NT2/D1 (cell line): ENCODE data around the gene GRB10.

Experiments
- DNase-seq: peaks from one replicate; pipeline ENCODE4 v3.0.0-alpha.2; 2011; ENCODE audit warnings: low read depth, low spot score
- H3K27me3 ChIP-seq: 2 replicates; pipeline ENCODE4 v1.6.0; 2011; ENCODE audit warnings: mild to moderate bottlenecking; ENCODE audit not compliant: insufficient read length, insufficient read depth
- H3K36me3 ChIP-seq: 2 replicates; pipeline ENCODE4 v1.6.1; 2011; ENCODE audit warnings: mild to moderate bottlenecking, low read length, mixed read lengths; ENCODE audit not compliant: insufficient read depth, insufficient read length
- H3K4me1 ChIP-seq: 2 replicates; pipeline ENCODE4 v1.5.1; 2011; ENCODE audit not compliant: insufficient read depth, insufficient read length
- H3K4me3 ChIP-seq: 2 replicates; pipeline ENCODE4 v1.5.1; 2011; ENCODE audit warnings: low read depth; ENCODE audit not compliant: insufficient read length
- H3K9ac ChIP-seq: 2 replicates; pipeline ENCODE4 v1.6.0; 2011; ENCODE audit warnings: low read depth; ENCODE audit not compliant: insufficient read length
- H3K9me3 ChIP-seq: 2 replicates; pipeline ENCODE4 v1.5.1; 2011; ENCODE audit warnings: mild to moderate bottlenecking, low read length; ENCODE audit not compliant: insufficient read depth
- SUZ12 ChIP-seq: IDR thresholded peaks from 2 replicates; pipeline ENCODE4 v1.6.1; 2011; ENCODE audit not compliant: insufficient read length, insufficient read depth; ENCODE audit errors: extremely low read depth
- YY1 ChIP-seq: IDR thresholded peaks from 2 replicates; pipeline ENCODE4 v1.6.1; 2011; ENCODE audit not compliant: insufficient read length, insufficient read depth
- ZNF274 ChIP-seq: IDR thresholded peaks from 2 replicates; pipeline ENCODE4 v1.6.1; 2011; ENCODE audit warnings: mild to moderate bottlenecking, low read depth, low read length

Gene GRB10

DNA sequence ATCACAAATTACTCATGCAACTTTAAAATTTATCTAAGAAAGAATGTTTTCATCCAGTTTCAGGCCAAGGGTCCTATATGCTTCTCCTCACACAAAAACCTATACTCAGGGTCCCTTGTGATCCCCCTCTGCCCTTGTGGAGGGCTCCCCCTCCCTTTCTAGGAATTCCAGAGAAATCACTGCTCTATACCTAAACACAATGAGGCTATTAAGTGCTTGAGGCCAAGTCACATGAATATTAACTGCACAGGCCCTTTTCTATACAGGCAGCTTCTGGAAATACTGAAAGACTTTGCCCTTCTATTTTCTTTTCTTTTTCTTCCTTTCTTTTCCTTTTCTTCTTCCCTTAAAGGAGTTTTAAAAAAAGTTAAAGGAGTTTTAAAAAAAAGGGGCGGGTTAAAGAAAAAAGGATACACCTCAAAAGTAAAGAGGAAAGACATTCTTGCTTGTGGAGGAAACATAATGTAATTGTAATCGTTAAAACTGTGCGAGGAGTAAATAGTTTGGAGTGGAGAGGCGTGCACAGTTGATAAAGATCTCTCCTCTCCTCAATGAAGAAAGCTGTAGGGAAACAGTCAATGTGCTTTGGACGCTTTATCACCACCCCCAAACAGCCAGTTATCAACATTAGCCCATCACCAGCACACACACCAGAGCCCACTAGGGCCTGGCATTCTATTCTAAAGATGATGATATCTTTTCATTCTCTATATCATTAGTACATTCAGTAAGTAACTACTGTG lies 16.4 kb downstream of the GRB10 start:
- TF ChIP-seq ZNF274 (no peak), YY1 (no peak), SUZ12 (no peak)
- no peak overlapping the region for H3K4me3 ChIP-seq
- peaks cover 8% of the 10 kb centered on the region for H3K4me1 ChIP-seq
- H3K9me3 ChIP-seq, result peaks cover 61% of the 10 kb centered on the region
- no peaks in the 10 kb centered on the region for H3K27me3 ChIP-seq
- H3K36me3 ChIP-seq, result peaks cover 31% of the 10 kb centered on the region
- no peak for DNase-seq
- H3K9ac ChIP-seq, result no peak overlapping the region

DNA sequence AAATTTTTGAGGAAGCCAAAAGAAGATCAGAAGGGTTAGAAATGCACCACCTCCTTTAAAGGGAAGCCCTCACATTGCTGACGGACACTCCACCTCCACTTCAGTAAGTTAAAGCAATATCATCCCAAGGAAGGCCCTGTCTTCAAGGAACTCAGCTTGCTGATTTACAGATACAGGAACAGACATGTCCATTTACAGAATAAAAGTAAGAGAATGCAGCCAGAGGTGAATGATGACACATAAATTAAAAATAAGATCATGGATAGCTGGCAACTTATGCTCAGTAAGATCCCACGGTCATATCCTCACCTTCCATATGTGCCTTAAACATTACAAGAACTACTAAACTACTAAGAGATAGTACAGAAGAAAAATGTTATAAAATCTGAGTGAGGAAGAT lies 20.4 kb downstream of the GRB10 start:
- Histone ChIP-seq H3K4me3 (no peak overlapping the region), H3K9ac (no peak overlapping the region), H3K36me3 (peaks cover 24% of the 10 kb centered on the region), H3K4me1 (peaks cover 4% of the 10 kb centered on the region), H3K27me3 (no peaks in the 10 kb centered on the region), H3K9me3 (peaks cover 22% of the 10 kb centered on the region)
- TF ChIP-seq SUZ12, result no peak
- TF ChIP-seq ZNF274, result no peak
- no peak for TF ChIP-seq YY1
- DNase-seq, result no peak

DNA sequence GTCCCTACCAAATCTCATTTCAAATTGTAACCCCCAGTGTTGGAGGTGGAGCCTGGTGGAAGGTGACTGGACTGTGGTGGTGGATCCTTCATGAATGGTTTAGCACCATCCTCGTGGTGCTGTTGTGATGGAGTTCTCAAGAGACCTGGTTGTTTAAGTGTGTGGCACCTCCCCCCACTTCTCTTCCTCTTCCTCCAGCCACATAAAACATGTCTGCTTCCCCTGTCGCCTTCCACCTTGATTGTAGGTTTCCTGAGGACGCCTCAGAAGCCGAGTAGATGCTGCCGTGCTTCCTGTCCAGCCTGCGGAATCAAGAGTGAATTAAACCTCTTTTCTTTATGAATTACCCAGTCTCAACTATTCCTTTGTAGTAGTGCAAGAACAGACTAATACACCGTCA lies 21.0 kb downstream of the GRB10 start:
- H3K4me3 ChIP-seq, result no peak overlapping the region
- no peak for DNase-seq
- no peak overlapping the region for H3K9ac ChIP-seq
- H3K9me3 ChIP-seq, result peaks cover 19% of the 10 kb centered on the region
- H3K27me3 ChIP-seq, result no peaks in the 10 kb centered on the region
- peaks cover 24% of the 10 kb centered on the region for H3K36me3 ChIP-seq
- TF ChIP-seq ZNF274 (no peak), SUZ12 (no peak), YY1 (no peak)
- no peaks in the 10 kb centered on the region for H3K4me1 ChIP-seq

GRCh38 chr7:50757703-50758390 lies 24.8 kb downstream of the GRB10 start:
- Histone ChIP-seq H3K27me3 (no peaks in the 10 kb centered on the region), H3K4me3 (no peak overlapping the region), H3K4me1 (no peaks in the 10 kb centered on the region), H3K9me3 (no peaks in the 10 kb centered on the region), H3K36me3 (peaks cover 59% of the 10 kb centered on the region), H3K9ac (no peak overlapping the region)
- DNase-seq, result no peak
- TF ChIP-seq ZNF274, result no peak
- TF ChIP-seq YY1, result no peak
- no peak for TF ChIP-seq SUZ12

- TF ChIP-seq ZNF274 (no peak), YY1 (no peak), SUZ12 (no peak)
- no peaks in the 10 kb centered on the region for H3K9me3 ChIP-seq
- no peaks in the 10 kb centered on the region for H3K27me3 ChIP-seq
- no peak overlapping the region for H3K9ac ChIP-seq
- DNase-seq, result no peak
- peaks cover 1% of the 10 kb centered on the region for H3K4me1 ChIP-seq
- peaks cover 53% of the 10 kb centered on the region for H3K36me3 ChIP-seq
- H3K4me3 ChIP-seq, result no peak overlapping the region
Measured at GRCh38 chr7:50756180-50756579, 26.5 kb downstream of the GRB10 start.

- Histone ChIP-seq H3K9me3 (no peaks in the 10 kb centered on the region), H3K4me3 (no peak overlapping the region), H3K9ac (no peak overlapping the region), H3K4me1 (peaks cover 1% of the 10 kb centered on the region), H3K27me3 (no peaks in the 10 kb centered on the region), H3K36me3 (peaks cover 51% of the 10 kb centered on the region)
- TF ChIP-seq SUZ12, result no peak
- no peak for DNase-seq
Measured at GRCh38 chr7:50754684-50755083, 28.0 kb downstream of the GRB10 start.

DNA sequence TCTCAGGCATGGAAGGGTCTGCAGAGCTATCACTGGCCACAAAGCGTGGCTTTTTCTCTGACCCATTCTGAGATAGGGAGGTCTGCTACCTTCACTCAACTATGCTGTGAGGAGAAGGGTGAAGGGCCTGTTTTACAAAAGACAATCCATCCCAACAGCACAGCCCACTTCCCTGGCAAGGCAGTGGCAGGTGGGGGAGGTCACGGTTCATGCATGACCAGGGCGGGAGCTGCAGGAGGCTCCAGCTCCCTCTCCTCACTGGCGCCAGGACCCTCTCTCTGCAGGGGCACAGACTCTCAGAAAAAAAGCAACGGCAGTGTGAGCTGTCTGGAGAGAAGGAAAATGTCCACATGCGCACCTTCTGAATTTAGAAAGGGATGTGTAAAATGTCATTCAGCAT lies 28.5 kb downstream of the GRB10 start:
- peaks cover 1% of the 10 kb centered on the region for H3K4me1 ChIP-seq
- TF ChIP-seq YY1 (no peak), SUZ12 (no peak), ZNF274 (no peak)
- no peak overlapping the region for H3K4me3 ChIP-seq
- peaks cover 49% of the 10 kb centered on the region for H3K36me3 ChIP-seq
- H3K9ac ChIP-seq, result no peak overlapping the region
- no peak for DNase-seq
- no peaks in the 10 kb centered on the region for H3K9me3 ChIP-seq
- no peaks in the 10 kb centered on the region for H3K27me3 ChIP-seq
